ENCODE results near the gene GALNTL6. TPM values are rescaled to one million over a fixed set of nuclear protein-coding genes. Genes with fewer than 3 reads are reported as not detected.

Gene GALNTL6
- total RNA-seq, 1 experiment from 2014 or later: not detected

DNA sequence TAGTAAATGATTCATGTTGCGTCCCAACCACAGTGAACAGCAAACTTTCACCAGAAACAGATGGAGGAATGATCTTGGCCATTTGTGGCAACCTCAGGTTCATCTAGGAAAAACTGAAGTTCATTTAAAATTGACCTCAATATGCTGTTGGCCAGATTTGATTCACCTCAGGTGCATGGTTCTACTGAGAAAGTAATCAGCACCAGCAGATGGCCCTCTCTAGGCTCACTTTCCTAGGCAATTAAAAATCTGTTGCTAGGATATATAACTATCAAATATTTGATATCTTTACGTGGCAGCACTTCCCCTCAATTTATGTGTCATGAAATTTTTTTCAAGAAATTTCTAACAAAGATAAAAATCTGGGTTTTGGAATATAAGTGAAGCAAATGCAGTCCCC is 344.7 kb downstream of the GALNTL6 start:
- Histone ChIP-seq H2BK120ac (ENCODE audit: low read depth, low read length, poor library complexity, severe bottlenecking) (no peak overlapping the region), H3K79me1 (ENCODE audit: insufficient read depth, low read depth, low read length, poor library complexity, severe bottlenecking) (no peaks in the 10 kb centered on the region), H3K14ac (ENCODE audit: insufficient read depth, low read length) (no peak overlapping the region), H2BK15ac (ENCODE audit: low read depth, low read length) (no peak overlapping the region), H3K23ac (ENCODE audit: insufficient read length, low read depth, low read length) (no peak overlapping the region), H4K5ac (ENCODE audit: insufficient read length, low read depth, low read length) (no peak overlapping the region), H3K79me2 (ENCODE audit: insufficient read depth, low read length) (no peaks in the 10 kb centered on the region), H3K23me2 (ENCODE audit: insufficient read length, low read depth, low read length, poor library complexity, severe bottlenecking) (no peaks in the 10 kb centered on the region), H3K27ac (ENCODE audit: insufficient read length, low read depth, low read length) (no peak overlapping the region), H4K8ac (replicated peaks; ENCODE audit: insufficient read length, low read depth, low read length) (no peak overlapping the region), H3K9me3 (ENCODE audit: control insufficient read depth, low read depth, low read length) (no peaks in the 10 kb centered on the region), H3K18ac (ENCODE audit: insufficient read length, low read depth, low read length) (no peak overlapping the region), H4K91ac (ENCODE audit: insufficient read length, low read depth, low read length) (no peak overlapping the region), H3K4me1 (ENCODE audit: insufficient read depth, low read length) (no peaks in the 10 kb centered on the region), H3K56ac (ENCODE audit: insufficient read length, low read depth, low read length) (no peak overlapping the region), H3K27me3 (ENCODE audit: insufficient read depth, low read length) (no peaks in the 10 kb centered on the region), H3K9ac (ENCODE audit: extremely low read depth, insufficient read length, low read length) (no peak overlapping the region), H2BK12ac (ENCODE audit: insufficient read length, low read depth, low read length) (no peak overlapping the region), H3K4me2 (ENCODE audit: insufficient read depth, insufficient read length, low read length) (no peak overlapping the region), H2AFZ (ENCODE audit: low read length) (no peak overlapping the region), H4K20me1 (ENCODE audit: control insufficient read depth, insufficient read depth, insufficient read length) (no peaks in the 10 kb centered on the region), H3K4ac (ENCODE audit: low read depth, low read length) (no peak overlapping the region), H2BK5ac (ENCODE audit: insufficient read length, low read length) (no peak overlapping the region), H2BK20ac (ENCODE audit: low read depth, low read length, poor library complexity, severe bottlenecking) (no peak overlapping the region), H3T11ph (ENCODE audit: low read length) (no peak overlapping the region), H2AK5ac (ENCODE audit: insufficient read length, low read length) (no peak overlapping the region)
- H3K27me3 Mint-ChIP-seq (ENCODE audit: low read depth): no peaks in the 10 kb centered on the region
- no peak overlapping the region for H3K4me3 Mint-ChIP-seq
- H3K9me3 Mint-ChIP-seq: no peaks in the 10 kb centered on the region
- peaks cover 3 to 6% of the 10 kb centered on the region in 2 experiments; a peak in 3 of 4 replicates for H3K4me1 Mint-ChIP-seq
- no peak overlapping the region for H3K27ac Mint-ChIP-seq
- H3K36me3 Mint-ChIP-seq (ENCODE audit: insufficient read depth in 1 of 3, low read depth in 3 of 3): no peaks in the 10 kb centered on the region
- no peak for TF ChIP-seq CTCF (conservative IDR thresholded peaks at IDR 0.05)
- no CpG with 5 or more reads among the region's 2 CpGs for WGBS (ENCODE audit: extremely low coverage, insufficient read length, low lambda C conversion rate)
- no peak for DNase-seq
